IMR-90 (cell line): ENCODE results near the gene FNIP2. TPM values are rescaled to one million over a fixed set of nuclear protein-coding genes. Genes with fewer than 3 reads are reported as not detected.
A peak's percentile ranks its signal among the peaks of the same experiment; 100 is the strongest.
"Not testable (repeated sequence)": the region's sequence is repeated elsewhere in the genome, so short reads cannot be mapped to it uniquely, and the experiment has no call there.

Source experiments
- ATAC-seq: fragments of 200-7000 bp; cut with Tn5 transposase; 2 replicates; pipeline ENCODE4 v1.9.1; 2020; ENCODE audit warnings: low read depth, mild to moderate bottlenecking, moderate library complexity
- BruUV-seq: library from RNA; stranded (reverse); fragments of 400-500 nt; replicated peaks from 2 replicates; lab custom pipeline; 2021; lab: Mats Ljungman, UMichigan
- CTCF ChIA-PET: fragments of 300-600 bp; formaldehyde crosslinking; extraction: SDS; loops from one replicate; lab custom pipeline; 2021; ENCODE audit warnings: antibody characterized with exemption; lab: Yijun Ruan, JAX
- POLR2A ChIA-PET: fragments of 300-600 bp; sonication (Branson Sonifier 250); formaldehyde crosslinking; loops from one replicate; lab custom pipeline; 2022; ENCODE audit warnings: antibody characterized with exemption; ENCODE audit not compliant: unreplicated experiment; lab: Charles Lee
- DNase-seq: peaks from one replicate; pipeline ENCODE4 v3.0.0; 2013
- H2AFZ ChIP-seq: replicated peaks from 2 replicates; pipeline ENCODE3; 2013; ENCODE audit warnings: low read length, mild to moderate bottlenecking; ENCODE audit not compliant: poor library complexity
- H2AK5ac ChIP-seq: 2 replicates; pipeline ENCODE4 v1.6.1; 2013; ENCODE audit warnings: low read depth, low read length, inconsistent platforms
- H2AK9ac ChIP-seq: replicated peaks from 2 replicates; pipeline ENCODE3; 2013; ENCODE audit warnings: mild to moderate bottlenecking, low read depth, low read length, moderate library complexity; ENCODE audit not compliant: poor library complexity
- H2BK120ac ChIP-seq: 2 replicates; pipeline ENCODE4 v1.6.1; 2013; ENCODE audit warnings: low read depth, low read length, inconsistent platforms
- H2BK15ac ChIP-seq: 3 replicates; pipeline ENCODE4 v1.6.1; 2013; ENCODE audit warnings: low read depth, low read length, inconsistent platforms
- H2BK20ac ChIP-seq: 2 replicates; pipeline ENCODE4 v1.6.1; 2013; ENCODE audit warnings: low read depth, mild to moderate bottlenecking, inconsistent platforms, low read length, moderate library complexity
- H2BK5ac ChIP-seq: 2 replicates; pipeline ENCODE4 v1.6.1; 2013; ENCODE audit warnings: mild to moderate bottlenecking, low read depth, low read length, inconsistent platforms; ENCODE audit not compliant: poor library complexity, severe bottlenecking
- H3K14ac ChIP-seq: replicated peaks from 2 replicates; pipeline ENCODE4 v1.6.1; 2013; ENCODE audit warnings: low read depth, low read length, inconsistent platforms
- H3K18ac ChIP-seq: 2 replicates; pipeline ENCODE4 v1.6.1; 2013; ENCODE audit warnings: low read depth, low read length, control low read depth
- H3K23ac ChIP-seq: 2 replicates; pipeline ENCODE4 v1.6.1; 2013; ENCODE audit warnings: low read depth, low read length, inconsistent platforms
- H3K27ac ChIP-seq: 2 replicates; pipeline ENCODE4 v1.5.1; 2013; ENCODE audit warnings: mild to moderate bottlenecking, control low read depth, low read length; ENCODE audit not compliant: insufficient read depth
- H3K27me3 ChIP-seq: 2 replicates; pipeline ENCODE4 v1.6.1; 2013; ENCODE audit warnings: low read length; ENCODE audit not compliant: control insufficient read depth, insufficient read depth
- H3K36me3 ChIP-seq: 2 replicates; pipeline ENCODE4 v1.6.1; 2013; ENCODE audit warnings: low read length, mixed read lengths; ENCODE audit not compliant: control insufficient read depth, insufficient read depth
- H3K4ac ChIP-seq: 2 replicates; pipeline ENCODE4 v1.6.1; 2013; ENCODE audit warnings: low read depth, low read length, inconsistent platforms
- H3K4me1 ChIP-seq: 2 replicates; pipeline ENCODE4 v1.6.1; 2013; ENCODE audit warnings: low read length, mixed read lengths; ENCODE audit not compliant: control insufficient read depth, insufficient read depth
- H3K4me2 ChIP-seq: 2 replicates; pipeline ENCODE4 v1.6.1; 2013; ENCODE audit warnings: low read depth, mild to moderate bottlenecking, control low read depth, low read length, moderate library complexity
- H3K4me3 ChIP-seq: 2 replicates; pipeline ENCODE4 v1.5.1; 2013; ENCODE audit warnings: low read depth, mild to moderate bottlenecking, control low read depth, low read length, moderate library complexity; ENCODE audit not compliant: insufficient read depth
- H3K56ac ChIP-seq: 2 replicates; pipeline ENCODE4 v1.6.1; 2013; ENCODE audit warnings: low read length, inconsistent platforms; ENCODE audit not compliant: insufficient read depth; ENCODE audit errors: extremely low read depth
- H3K79me1 ChIP-seq, 2 experiments: 2 replicates each; pipeline ENCODE4 v1.6.1; 2013; ENCODE audit warnings: low read length in 2 of 2, inconsistent platforms in 1 of 2, low read depth in 1 of 2
- H3K9ac ChIP-seq: 2 replicates; pipeline ENCODE4 v1.6.1; 2013; ENCODE audit warnings: low read depth, low read length, control low read depth
- H3K9me1 ChIP-seq: 2 replicates; pipeline ENCODE4 v1.6.1; 2013; ENCODE audit warnings: low read length, inconsistent platforms; ENCODE audit not compliant: insufficient read depth
- H3K9me3 ChIP-seq: 2 replicates; pipeline ENCODE4 v1.6.1; 2013; ENCODE audit warnings: low read length; ENCODE audit not compliant: control insufficient read depth, insufficient read depth
- H4K20me1 ChIP-seq: 2 replicates; pipeline ENCODE4 v1.6.1; 2013; ENCODE audit warnings: low read length, inconsistent platforms; ENCODE audit not compliant: insufficient read depth
- H4K5ac ChIP-seq: 2 replicates; pipeline ENCODE4 v1.6.1; 2013; ENCODE audit warnings: mild to moderate bottlenecking, low read depth, low read length, control low read depth
- H4K8ac ChIP-seq, 2 experiments: 2 replicates each; pipeline ENCODE4 v1.6.1; 2013; ENCODE audit warnings: low read depth in 2 of 2, low read length in 2 of 2, control low read depth in 1 of 2, inconsistent platforms in 1 of 2
- H4K91ac ChIP-seq: 2 replicates; pipeline ENCODE4 v1.6.1; 2013; ENCODE audit warnings: low read depth, low read length, inconsistent platforms; ENCODE audit not compliant: insufficient read depth
- MAFK ChIP-seq: IDR thresholded peaks from 2 replicates; pipeline ENCODE4 v1.6.1; 2012; ENCODE audit warnings: low read depth, low read length, improper control_type of control experiment
- RAD21 ChIP-seq: IDR thresholded peaks from 2 replicates; pipeline ENCODE4 v1.6.1; 2012; ENCODE audit warnings: low read length, improper control_type of control experiment
- WGBS, 2 experiments: methylation state at CpG; one replicate each; pipeline versions ENCODE4 v1.1.5 to v1.1.7; 2013; ENCODE audit warnings: missing lambda C conversion rate in 2 of 2; ENCODE audit not compliant: insufficient read length in 1 of 2; ENCODE audit errors: extremely low coverage in 2 of 2; 5-methylcytosine and 5-hydroxymethylcytosine counted together
- dilution Hi-C: fragments of 300-500 bp; cut with HindIII; formaldehyde crosslinking; loops from one replicate; pipeline ENCODE4 v1.14.3; 2018; ENCODE audit warnings: low sequenced_read_pairs; ENCODE audit not compliant: unreplicated experiment
- in situ Hi-C: fragments of 300-500 bp; cut with MboI; formaldehyde crosslinking; loops from 3 replicates; pipeline ENCODE4 v1.14.3; 2019; ENCODE audit warnings: low sequenced_read_pairs, inconsistent platforms, mixed read lengths
- intact Hi-C: fragments of 100-400 bp; cut with micrococcal nuclease; formaldehyde crosslinking; loops from 2 replicates; pipeline ENCODE4 v1.10.0; 2022
- polyA plus RNA-seq, 3 experiments: library from polyadenylated mRNA; depleted of rRNA; stranded (reverse); fragments of >200 nt; gene quantifications; 2 replicates each; pipeline ENCODE4 v1.2.3, GENCODE V29; 2012; ENCODE audit warnings: low replicate concordance in 1 of 3
- total RNA-seq: library from RNA; depleted of rRNA; stranded (reverse); fragments of >200 nt; gene quantifications from 2 replicates; pipeline ENCODE4 v1.2.3, GENCODE V29; 2012

FNIP2 gene
- total and polyA plus RNA-seq, 2 of the 4 experiments (the other 2 are of a cell fraction), result 4.7 to 24.6 TPM

- BruUV-seq, H3K4me3 ChIP-seq, H3K36me3 ChIP-seq, H4K20me1 ChIP-seq, H3K9me1 ChIP-seq, H3K9me3 ChIP-seq, intact Hi-C loops, H3K9ac ChIP-seq, dilution Hi-C loops, H3K56ac ChIP-seq, in situ Hi-C loops, H3K27me3 ChIP-seq: not testable (repeated sequence)
- Histone ChIP-seq H3K4ac (peak overlapping the region; percentile 83), H3K14ac (0 out of 2 replicates have a peak overlapping the region, but pooled peaks have one; percentile 58), H2BK15ac (peak overlapping the region; percentile 40; the same call in 1 of the 3 replicates), H2BK120ac (peak overlapping the region; percentile 83), H4K5ac (peak overlapping the region; percentile 73; the same call in 1 of the 2 replicates), H2AK9ac (peak overlapping the region; percentile 65), H3K23ac (0 out of 2 replicates have a peak overlapping the region, but pooled peaks have one; percentile 5), H4K91ac (peak overlapping the region; percentile 79), H3K18ac (peak overlapping the region; percentile 65), H3K79me1 (peaks cover 7 to 19% of the 10 kb centered on the region in 2 experiments), H3K4me2 (0 out of 2 replicates have a peak overlapping the region, but pooled peaks have one; percentile 24), H2AFZ (peak overlapping the region; percentile 58), H3K4me1 (peaks cover 13% of the 10 kb centered on the region), H3K27ac (peak overlapping the region; percentile 22), H2AK5ac (peak overlapping the region; percentile 73), H2BK20ac (peak overlapping the region; percentile 78), H2BK5ac (peak overlapping the region; percentile 60), H4K8ac (peak overlapping the region in 1 of 2 experiments; percentile 70; a peak in 2 of 4 replicates)
- CTCF ChIA-PET, result interaction anchor here (0.5 to 1.2 kb wide), 3 partner anchors 118 to 619 kb away, joined by 3 read pairs; no protein-coding TSS in a partner anchor
- POLR2A ChIA-PET, result interaction anchor here (0.7 kb wide), 1 partner anchor 177 kb away, joined by 5 read pairs; no protein-coding TSS in a partner anchor
- ATAC-seq (peak; percentile 99), DNase-seq (peak; percentile 83)
- TF ChIP-seq MAFK (peak; percentile 19; the same call in 1 of the 2 replicates), RAD21 (0 out of 2 replicates have a peak, but pooled peaks have one; percentile 8)
- 38% methylated on average over 7 of the region's 14 CpGs; no CpG with 5 or more reads in 1 of the 2 experiments for WGBS, 2 experiments
Observed at GRCh38 chr4:158902280-158903078, 133.7 kb downstream of the FNIP2 start.
